Astrocyte (in vitro differentiated cells and primary cell): ENCODE data around the gene INPPL1. TPM values are rescaled to one million over a fixed set of nuclear protein-coding genes. Genes with fewer than 3 reads are reported as not detected.

Experiments used
- DNase-seq: peaks from one replicate; pipeline ENCODE4 v3.0.0-alpha.2; 2010; ENCODE audit warnings: low read depth
- FAIRE-seq: peaks from 2 replicates; lab custom pipeline; 2011; peaks lifted over from hg19 to GRCh38; lab: Jason Lieb, UNC
- H2AFZ ChIP-seq: 2 replicates; pipeline ENCODE4 v1.6.0; 2012; ENCODE audit warnings: low read depth, low read length, inconsistent platforms
- H3K27ac ChIP-seq: 2 replicates; pipeline ENCODE4 v1.5.1; 2011; ENCODE audit warnings: low read depth, low read length, inconsistent platforms
- H3K27me3 ChIP-seq: 2 replicates; pipeline ENCODE4 v1.6.0; 2011; ENCODE audit warnings: low read length, inconsistent platforms; ENCODE audit not compliant: insufficient read depth
- H3K36me3 ChIP-seq: 2 replicates; pipeline ENCODE4 v1.5.1; 2011; ENCODE audit warnings: low read length, inconsistent platforms; ENCODE audit not compliant: insufficient read depth
- H3K4me1 ChIP-seq: 2 replicates; pipeline ENCODE4 v1.5.1; 2011; ENCODE audit warnings: low read length, inconsistent platforms; ENCODE audit not compliant: insufficient read depth
- H3K4me2 ChIP-seq: 2 replicates; pipeline ENCODE4 v1.6.0; 2012; ENCODE audit warnings: low read length, inconsistent platforms
- H3K4me3 ChIP-seq: 2 replicates; pipeline ENCODE4 v1.5.1; 2011; ENCODE audit warnings: low read depth, mild to moderate bottlenecking, low read length, inconsistent platforms; ENCODE audit not compliant: insufficient read depth
- H3K79me2 ChIP-seq: 2 replicates; pipeline ENCODE4 v1.6.0; 2012; ENCODE audit warnings: mild to moderate bottlenecking, low read length, inconsistent platforms; ENCODE audit not compliant: insufficient read depth
- H3K9ac ChIP-seq: 2 replicates; pipeline ENCODE4 v1.6.0; 2012; ENCODE audit warnings: mild to moderate bottlenecking, low read length, inconsistent platforms
- H3K9me3 ChIP-seq: 2 replicates; pipeline ENCODE4 v1.5.1; 2012; ENCODE audit warnings: low read depth, mild to moderate bottlenecking, low read length, inconsistent platforms; ENCODE audit not compliant: insufficient read depth
- H4K20me1 ChIP-seq: 2 replicates; pipeline ENCODE4 v1.6.0; 2012; ENCODE audit warnings: low read length, inconsistent platforms; ENCODE audit not compliant: insufficient read depth
- H3K27ac Mint-ChIP-seq: one replicate; pipeline ENCODE4 v1.8.0; 2021; ENCODE audit warnings: mild to moderate bottlenecking, mixed read lengths; ENCODE audit not compliant: unreplicated experiment
- H3K27me3 Mint-ChIP-seq: one replicate; pipeline ENCODE4 v1.8.0; 2021; ENCODE audit warnings: low read depth, mixed read lengths; ENCODE audit not compliant: unreplicated experiment
- H3K36me3 Mint-ChIP-seq: one replicate; pipeline ENCODE4 v1.8.0; 2021; ENCODE audit warnings: low read depth, mixed read lengths; ENCODE audit not compliant: unreplicated experiment
- H3K4me1 Mint-ChIP-seq: one replicate; pipeline ENCODE4 v1.8.0; 2021; ENCODE audit warnings: low read depth, mixed read lengths; ENCODE audit not compliant: unreplicated experiment
- H3K4me3 Mint-ChIP-seq: one replicate; pipeline ENCODE4 v1.8.0; 2021; ENCODE audit warnings: mild to moderate bottlenecking, moderate library complexity, mixed read lengths; ENCODE audit not compliant: unreplicated experiment
- H3K9me3 Mint-ChIP-seq: one replicate; pipeline ENCODE4 v1.8.0; 2021; ENCODE audit warnings: mild to moderate bottlenecking, mixed read lengths; ENCODE audit not compliant: unreplicated experiment
- CTCF ChIP-seq: IDR thresholded peaks from 2 replicates; pipeline ENCODE4 v1.5.1; 2011; ENCODE audit warnings: low read depth, mild to moderate bottlenecking, inconsistent platforms, low read length, moderate library complexity; ENCODE audit not compliant: insufficient read depth
- EZH2 ChIP-seq: IDR thresholded peaks from 2 replicates; pipeline ENCODE4 v1.6.1; 2012; ENCODE audit warnings: mild to moderate bottlenecking, low read length, inconsistent platforms; ENCODE audit not compliant: insufficient read depth
- total RNA-seq: library from RNA; stranded (reverse); gene quantifications from 2 replicates; pipeline ENCODE4 v1.2.1, GENCODE V29; 2021

Gene INPPL1
- total RNA-seq, 1 donor from 2014 or later: 276 TPM

- peaks cover 57% of the 10 kb centered on the region for H3K27me3 ChIP-seq
- H3K4me3 Mint-ChIP-seq: no peak overlapping the region
- no peaks in the 10 kb centered on the region for H3K9me3 ChIP-seq
- no peak overlapping the region for H3K4me3 ChIP-seq
- peaks cover 37% of the 10 kb centered on the region for H4K20me1 ChIP-seq
- no peak overlapping the region for H3K9ac ChIP-seq
- no peak overlapping the region for H3K27ac Mint-ChIP-seq
- H3K36me3 Mint-ChIP-seq: peaks cover 10% of the 10 kb centered on the region
- peaks cover under 1% of the 10 kb centered on the region for H3K36me3 ChIP-seq
- H3K79me2 ChIP-seq: no peaks in the 10 kb centered on the region
- H3K27me3 Mint-ChIP-seq: peaks cover 40% of the 10 kb centered on the region
- no peak overlapping the region for H3K27ac ChIP-seq
- no peak overlapping the region for H2AFZ ChIP-seq
- H3K4me2 ChIP-seq: peak overlapping the region; percentile 85
- peaks cover 15% of the 10 kb centered on the region for H3K4me1 Mint-ChIP-seq
- no peak for TF ChIP-seq EZH2
- TF ChIP-seq CTCF: no peak
- H3K9me3 Mint-ChIP-seq: peaks cover 17% of the 10 kb centered on the region
- no peak for DNase-seq
- FAIRE-seq: no peak
- peaks cover 26% of the 10 kb centered on the region for H3K4me1 ChIP-seq
Observed at GRCh38 chr11:72241291-72241781, 16.8 kb downstream of the INPPL1 start.

- Histone ChIP-seq H3K27ac (no peak overlapping the region), H3K4me3 (no peak overlapping the region), H3K27me3 (peaks cover 65% of the 10 kb centered on the region), H2AFZ (no peak overlapping the region), H3K9ac (no peak overlapping the region), H3K79me2 (no peaks in the 10 kb centered on the region), H3K4me2 (no peak overlapping the region), H4K20me1 (peaks cover 29% of the 10 kb centered on the region), H3K36me3 (no peaks in the 10 kb centered on the region), H3K9me3 (no peaks in the 10 kb centered on the region), H3K4me1 (peaks cover 26% of the 10 kb centered on the region)
- H3K9me3 Mint-ChIP-seq: peaks cover 17% of the 10 kb centered on the region
- peaks cover 4% of the 10 kb centered on the region for H3K36me3 Mint-ChIP-seq
- H3K4me1 Mint-ChIP-seq: peaks cover 11% of the 10 kb centered on the region
- H3K4me3 Mint-ChIP-seq: no peak overlapping the region
- DNase-seq: no peak
- TF ChIP-seq EZH2: no peak
- no peak for TF ChIP-seq CTCF
- FAIRE-seq: no peak
- H3K27me3 Mint-ChIP-seq: peaks cover 40% of the 10 kb centered on the region
- H3K27ac Mint-ChIP-seq: peak overlapping the region; percentile 66
Observed at GRCh38 chr11:72242141-72242540, 17.6 kb downstream of the INPPL1 start.

- Histone ChIP-seq H3K27me3 (peaks cover 74% of the 10 kb centered on the region), H3K9me3 (no peaks in the 10 kb centered on the region), H3K4me3 (no peak overlapping the region), H3K36me3 (no peaks in the 10 kb centered on the region), H3K9ac (no peak overlapping the region), H3K79me2 (no peaks in the 10 kb centered on the region), H2AFZ (no peak overlapping the region), H3K4me2 (no peak overlapping the region), H3K27ac (no peak overlapping the region), H3K4me1 (peaks cover 24% of the 10 kb centered on the region), H4K20me1 (peaks cover 17% of the 10 kb centered on the region)
- TF ChIP-seq EZH2 (peak; percentile 71), CTCF (no peak)
- no peak for DNase-seq
- FAIRE-seq: no peak
- H3K36me3 Mint-ChIP-seq: peaks cover 4% of the 10 kb centered on the region
- H3K4me3 Mint-ChIP-seq: peak overlapping the region; percentile 55
- no peak overlapping the region for H3K27ac Mint-ChIP-seq
- H3K4me1 Mint-ChIP-seq: peaks cover 11% of the 10 kb centered on the region
- H3K27me3 Mint-ChIP-seq: peaks cover 40% of the 10 kb centered on the region
- H3K9me3 Mint-ChIP-seq: peaks cover 17% of the 10 kb centered on the region
Observed at GRCh38 chr11:72243173-72244059, 18.8 kb downstream of the INPPL1 start.
